Measurements from ENCODE around the gene ARRDC2.
A peak's percentile ranks its signal among the peaks of the same experiment; 100 is the strongest.
"Not testable (repeated sequence)": the region's sequence is repeated elsewhere in the genome, so short reads cannot be mapped to it uniquely, and the experiment has no call there.

The ARRDC2 gene

DNA sequence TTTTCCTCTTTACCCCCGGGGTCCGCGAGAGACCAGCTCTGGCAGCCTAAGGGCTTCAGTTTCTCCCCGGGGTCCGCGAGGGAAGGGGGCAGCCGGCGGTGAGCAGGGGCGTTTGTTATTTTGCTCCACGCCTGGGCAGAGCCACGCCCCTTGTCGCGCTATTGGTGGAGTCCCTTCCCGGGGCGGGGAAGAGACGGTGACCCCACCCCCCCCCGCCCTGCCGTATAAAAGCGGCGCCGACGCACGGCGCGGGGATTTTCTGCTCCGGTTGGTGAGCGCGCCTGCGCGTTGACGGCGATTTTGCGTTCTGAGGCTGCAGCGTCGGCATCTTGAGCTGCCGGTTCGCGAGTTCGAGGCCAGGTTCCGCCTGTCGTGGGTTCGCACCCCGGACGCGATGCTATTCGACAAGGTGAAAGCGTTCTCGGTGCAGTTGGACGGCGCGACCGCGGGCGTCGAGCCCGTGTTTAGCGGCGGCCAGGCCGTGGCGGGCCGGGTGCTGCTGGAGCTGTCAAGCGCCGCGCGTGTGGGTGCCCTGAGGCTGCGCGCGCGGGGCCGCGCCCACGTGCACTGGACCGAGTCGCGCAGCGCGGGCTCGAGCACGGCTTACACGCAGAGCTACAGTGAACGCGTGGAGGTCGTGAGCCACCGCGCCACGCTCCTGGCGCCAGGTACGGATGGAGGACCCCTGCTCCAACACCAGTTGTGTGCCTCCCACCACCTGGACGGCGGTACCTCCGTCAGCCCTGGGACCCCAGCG lies at the start of gene ARRDC2:
Gene ARRDC2, plus strand, starts transcription at position 254 of the 757 bp plus-strand sequence. Its CDS starts 141 bp downstream, at position 395.
- peak in 55 of 56 donors; percentile 60 to 96 (median 88) for DNase-seq

DNA sequence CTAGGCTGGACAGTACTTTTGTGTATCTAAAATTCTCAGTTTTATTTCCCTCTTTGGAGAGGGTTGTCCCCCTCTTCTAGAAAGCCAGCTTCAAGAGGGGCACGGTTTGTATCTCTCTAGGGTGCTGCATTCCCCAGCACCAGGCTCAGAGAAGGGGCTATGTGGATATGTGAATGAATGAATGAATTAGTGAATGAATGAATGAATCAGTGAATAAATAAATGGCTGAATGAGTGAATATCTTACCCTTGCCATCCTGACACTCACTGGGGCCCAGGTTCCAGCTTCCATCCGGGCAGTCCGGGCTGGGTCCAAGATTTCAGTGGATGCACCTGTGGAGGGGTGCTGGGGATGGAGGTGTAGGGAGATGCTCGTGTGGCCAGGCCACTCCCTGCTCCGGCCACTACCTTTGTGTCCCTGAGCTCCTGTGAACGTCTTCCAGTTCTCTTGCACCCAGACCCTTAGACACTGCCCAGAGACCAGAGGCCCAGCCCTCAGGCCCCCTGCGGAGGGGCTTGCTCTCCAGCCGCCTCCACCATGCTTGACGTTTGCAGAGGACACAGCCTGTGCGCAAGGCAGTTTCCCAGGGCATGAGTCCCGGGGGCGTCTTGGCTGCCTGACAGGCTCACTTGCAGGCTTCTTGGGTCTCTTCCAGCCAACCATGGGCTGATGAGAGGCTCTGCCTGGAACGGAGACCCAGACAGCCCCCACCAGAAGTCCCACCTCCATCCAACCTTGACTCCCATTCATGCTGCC lies 43.9 kb upstream of the ARRDC2 start:
- DNase-seq = no peak

DNA sequence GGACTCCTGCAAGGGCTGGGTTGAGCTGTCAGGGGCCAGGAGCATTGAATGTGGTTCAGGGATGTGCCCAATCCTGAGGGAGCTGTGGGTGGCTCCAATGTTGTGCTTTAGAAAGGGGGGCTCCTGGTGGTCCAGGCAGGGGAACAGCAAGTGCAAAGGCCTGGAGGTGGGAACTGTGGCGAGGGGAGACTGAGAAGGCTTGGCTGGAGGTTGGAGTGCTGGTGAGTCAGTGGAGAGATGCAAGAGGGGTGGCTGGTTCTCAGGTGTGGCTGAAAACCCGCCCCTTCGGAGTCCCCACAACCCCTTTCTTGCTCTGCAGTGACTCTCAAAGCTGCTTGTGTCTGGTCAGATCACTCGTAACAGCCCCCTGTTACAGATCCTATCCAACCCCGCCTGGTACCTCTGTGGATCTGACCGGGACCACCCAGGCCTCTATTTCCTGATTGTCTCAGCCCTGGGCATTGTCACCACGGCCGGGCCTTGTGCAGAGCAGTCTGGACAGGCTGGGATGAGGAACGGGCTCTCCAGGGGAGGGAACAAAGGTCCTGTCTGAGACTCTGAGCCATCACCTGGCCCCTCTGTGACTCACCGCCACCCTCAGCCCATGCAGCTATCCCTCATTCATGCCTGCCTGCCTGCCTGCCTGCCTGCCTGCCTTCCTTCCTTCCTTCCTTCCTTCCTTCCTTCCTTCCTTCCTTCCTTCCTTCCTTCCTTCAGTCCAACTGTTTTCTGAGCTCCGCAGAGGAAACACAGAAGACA lies 42.4 kb upstream of the ARRDC2 start:
- no peak for DNase-seq

DNA sequence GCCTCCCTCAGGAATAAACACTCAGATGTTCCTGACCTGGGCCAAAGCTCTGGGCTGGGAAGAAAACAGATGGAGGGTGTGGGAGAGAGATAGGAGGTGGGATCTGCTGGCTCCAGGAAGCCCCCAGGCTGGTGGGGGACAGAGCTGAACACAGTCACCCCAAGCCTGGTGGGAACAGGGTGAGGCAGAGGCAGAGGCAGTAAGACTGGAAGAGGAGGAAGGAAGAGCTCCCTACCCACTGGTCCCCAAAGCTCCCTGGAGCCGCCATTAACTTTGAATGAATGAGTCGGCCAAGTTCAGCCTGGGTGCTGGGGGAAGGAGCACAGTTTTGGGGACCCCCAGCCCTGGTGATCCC lies 41.9 kb upstream of the ARRDC2 start:
- no peak for DNase-seq

DNA sequence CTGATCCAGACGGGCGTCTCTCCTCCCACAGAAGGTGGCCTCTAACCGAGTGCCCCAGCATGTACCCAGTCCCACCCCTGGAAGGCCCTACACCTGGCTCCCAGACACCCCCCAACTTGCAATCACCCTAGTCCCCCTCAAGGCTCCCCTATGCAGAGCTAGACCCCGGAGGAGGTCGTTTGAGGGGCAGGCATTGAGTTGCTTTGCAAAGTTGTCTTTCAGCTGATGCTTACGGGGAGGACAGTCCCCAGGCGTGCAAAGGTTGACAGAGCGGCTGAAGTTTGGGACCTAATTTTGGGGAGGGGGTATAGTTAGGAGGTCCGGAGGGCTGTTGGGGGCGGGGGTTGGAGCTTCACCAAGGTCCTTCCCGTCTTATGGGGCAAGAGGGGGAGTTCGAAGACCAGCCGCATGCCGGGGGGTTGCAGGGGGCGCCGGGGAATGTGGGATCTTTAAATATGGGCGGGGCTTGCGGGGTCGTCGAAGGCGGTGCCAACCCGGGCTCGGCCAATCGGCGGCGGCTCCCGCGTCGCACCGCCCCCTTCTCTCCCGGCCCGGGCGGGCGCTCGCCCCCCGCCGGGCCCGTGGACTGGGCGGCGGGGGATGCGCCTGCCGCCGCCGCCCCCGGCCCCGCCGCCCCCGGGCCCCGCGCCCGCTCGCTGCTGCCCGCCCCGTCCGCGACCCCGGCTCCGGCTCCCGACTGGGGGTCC lies 41.3 kb upstream of the ARRDC2 start, which contains the start of gene KCNN1:
Gene KCNN1, plus strand, starts transcription at position 558 of the 707 bp plus-strand sequence. CDS start 6,782 bp downstream, outside the sequence.
- DNase-seq = peak in 16 of 56 donors; percentile 3 to 52 (median 20)

DNA sequence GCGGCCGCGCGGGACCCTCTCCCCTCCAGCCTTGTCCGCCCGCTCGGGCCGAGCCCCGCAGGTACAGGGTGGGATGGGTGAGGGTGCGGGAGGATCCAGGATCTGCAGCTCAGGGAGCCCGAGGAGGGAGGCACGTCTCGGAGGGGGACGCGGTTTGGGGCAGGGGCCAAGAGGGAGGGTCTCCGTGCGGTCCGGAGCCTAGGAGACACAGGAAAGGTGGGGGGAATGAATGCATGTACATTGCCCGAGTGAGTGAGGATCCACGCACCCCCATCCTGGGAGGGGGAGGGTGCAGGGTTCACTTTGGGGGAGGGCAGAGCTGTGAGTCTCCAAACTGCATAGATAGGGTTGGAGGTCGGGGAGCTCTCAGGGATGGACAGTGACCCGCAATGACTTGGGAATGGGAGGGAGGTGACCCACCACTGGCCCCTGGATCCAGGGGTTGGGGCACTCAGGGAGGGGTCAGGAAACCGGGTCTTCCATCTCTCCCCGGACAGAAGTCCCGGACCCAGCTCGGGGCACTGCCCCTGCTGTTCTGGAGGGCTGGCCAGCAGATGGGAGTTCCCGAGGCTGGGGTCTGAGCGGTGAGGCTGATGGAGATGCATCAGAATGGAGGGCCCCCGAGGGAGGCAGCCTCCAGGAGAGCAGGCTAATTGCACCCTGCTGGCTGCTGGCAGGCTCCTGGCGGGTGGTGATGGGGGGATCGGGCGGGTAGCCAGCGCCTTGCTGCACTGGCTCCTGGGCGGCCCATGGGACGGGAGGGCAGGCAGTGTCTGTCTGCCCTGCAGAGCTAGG lies 40.5 kb upstream of the ARRDC2 start:
- peak in 1 of 56 donors; percentile 29 for DNase-seq

DNA sequence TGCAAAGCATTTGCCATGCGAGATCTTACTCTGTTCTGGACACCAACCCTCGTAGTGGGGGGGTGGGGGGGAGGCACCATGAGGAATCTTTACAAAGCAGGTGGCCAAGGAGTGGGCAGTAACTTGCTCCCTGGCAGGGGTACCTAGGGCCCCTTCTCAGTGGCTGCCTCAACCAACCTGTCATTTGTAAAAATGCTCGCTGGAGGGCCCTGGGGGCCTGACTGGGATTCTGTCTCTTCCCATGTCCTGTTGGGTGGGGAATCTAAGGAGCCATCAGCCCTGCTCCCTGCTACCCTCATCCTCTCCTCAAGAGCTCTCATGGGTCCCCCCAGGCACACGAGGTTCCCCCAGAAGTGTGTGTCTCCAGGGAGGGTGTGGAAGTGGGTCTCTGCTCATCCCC lies 39.6 kb upstream of the ARRDC2 start:
- no peak for DNase-seq

DNA sequence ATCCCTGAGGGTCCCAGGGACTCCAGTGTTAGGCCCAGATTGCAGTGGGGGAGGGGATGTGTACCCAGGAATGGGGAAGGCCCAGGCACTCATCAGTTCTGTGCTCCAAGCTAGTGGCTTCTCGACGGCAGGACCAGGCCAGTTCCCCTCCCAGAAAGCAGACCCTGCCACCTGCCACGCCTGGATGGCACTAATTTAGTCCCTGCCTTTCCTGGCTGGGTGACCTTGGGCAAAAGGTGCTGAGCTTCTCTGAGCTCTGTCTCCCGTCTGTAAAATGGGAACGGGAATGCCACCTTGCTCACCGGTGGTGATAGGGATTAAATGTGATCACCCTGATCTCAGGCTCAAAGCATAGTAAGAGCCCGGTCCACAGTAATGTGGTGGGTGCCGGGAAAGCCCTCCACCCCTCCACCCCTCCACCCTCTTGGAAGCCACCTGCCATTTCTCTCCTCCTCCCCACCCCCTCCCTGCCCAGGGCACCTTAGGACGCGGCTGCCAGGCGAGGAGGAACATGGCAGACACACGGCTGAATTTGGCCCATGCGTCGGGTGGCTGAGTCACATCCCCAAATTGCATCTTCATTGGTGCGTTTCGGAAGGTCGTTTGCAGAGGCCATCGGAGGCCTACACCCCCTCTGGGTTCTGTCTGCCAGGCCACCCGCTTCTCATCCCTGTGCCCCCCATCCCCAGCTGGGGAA lies 38.7 kb upstream of the ARRDC2 start:
- DNase-seq = no peak

DNA sequence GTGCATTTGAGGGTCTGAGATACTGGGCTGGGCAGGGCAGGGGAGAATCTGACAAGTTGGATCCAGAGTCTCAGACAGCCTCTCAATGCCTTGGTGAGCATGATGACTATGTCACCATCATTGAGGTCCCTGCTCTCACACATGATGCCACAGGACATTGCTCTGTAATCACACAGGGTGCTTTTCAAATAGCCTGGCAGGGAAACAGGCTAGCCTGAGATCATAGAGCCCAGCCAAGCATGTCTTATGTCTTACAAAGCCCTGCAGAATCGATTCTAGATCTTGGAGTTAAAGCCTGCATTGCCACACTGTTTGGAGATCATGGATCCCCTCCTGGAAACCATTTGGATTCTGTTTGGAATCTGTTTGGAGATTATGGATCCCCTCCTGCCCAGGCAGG lies 35.7 kb upstream of the ARRDC2 start:
- no peak for DNase-seq

DNA sequence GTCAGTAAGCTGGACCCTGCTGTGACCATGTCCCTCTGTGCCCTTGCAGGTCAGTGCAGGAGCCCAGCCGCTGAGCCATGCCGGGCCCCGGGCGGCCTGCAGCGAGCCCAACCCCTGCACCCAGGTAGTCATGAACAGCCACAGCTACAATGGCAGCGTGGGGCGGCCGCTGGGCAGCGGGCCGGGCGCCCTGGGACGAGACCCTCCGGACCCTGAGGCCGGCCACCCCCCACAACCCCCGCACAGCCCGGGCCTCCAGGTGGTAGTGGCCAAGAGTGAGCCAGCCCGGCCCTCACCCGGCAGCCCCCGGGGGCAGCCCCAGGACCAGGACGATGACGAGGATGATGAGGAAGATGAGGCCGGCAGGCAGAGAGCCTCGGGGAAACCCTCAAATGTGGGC lies 34.2 kb upstream of the ARRDC2 start:
- DNase-seq = no peak

DNA sequence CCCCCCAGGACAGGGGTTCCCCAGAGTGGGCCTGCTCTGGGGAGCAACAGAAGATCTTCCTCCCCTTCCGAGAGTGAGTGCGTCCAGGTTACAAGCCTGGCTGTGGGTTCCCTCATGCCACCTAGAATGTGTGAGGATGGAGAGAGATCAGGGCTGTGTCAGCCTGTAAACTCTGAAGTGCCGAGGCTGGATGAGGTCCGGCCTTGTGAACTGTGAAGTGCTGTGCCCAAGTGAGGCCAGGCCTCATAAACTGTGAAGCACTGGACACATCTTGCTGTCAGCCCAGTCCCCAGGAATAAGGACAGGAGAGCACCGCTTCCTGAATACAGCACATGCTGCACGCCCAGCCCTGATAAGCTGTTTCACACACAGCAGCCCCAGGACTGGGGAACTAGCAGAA lies 33.4 kb upstream of the ARRDC2 start:
- no peak for DNase-seq

DNA sequence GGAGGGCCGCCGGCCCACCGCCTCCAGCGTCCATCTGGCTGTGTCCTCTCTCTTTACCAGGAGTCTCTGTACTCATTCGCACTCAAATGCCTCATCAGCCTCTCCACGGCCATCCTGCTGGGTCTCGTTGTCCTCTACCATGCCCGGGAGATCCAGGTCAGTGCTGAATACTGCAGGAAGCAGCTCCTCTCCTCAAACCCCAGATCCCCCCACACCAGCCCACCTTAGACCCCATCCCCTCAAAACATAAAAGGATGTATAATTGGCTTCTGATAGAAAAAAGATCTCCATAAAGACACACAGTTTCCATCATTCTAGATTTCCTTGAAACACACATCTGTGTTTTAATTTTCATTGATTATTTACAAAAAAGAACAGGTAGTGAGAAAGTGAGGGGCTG lies 32.9 kb upstream of the ARRDC2 start:
- DNase-seq = no peak

DNA sequence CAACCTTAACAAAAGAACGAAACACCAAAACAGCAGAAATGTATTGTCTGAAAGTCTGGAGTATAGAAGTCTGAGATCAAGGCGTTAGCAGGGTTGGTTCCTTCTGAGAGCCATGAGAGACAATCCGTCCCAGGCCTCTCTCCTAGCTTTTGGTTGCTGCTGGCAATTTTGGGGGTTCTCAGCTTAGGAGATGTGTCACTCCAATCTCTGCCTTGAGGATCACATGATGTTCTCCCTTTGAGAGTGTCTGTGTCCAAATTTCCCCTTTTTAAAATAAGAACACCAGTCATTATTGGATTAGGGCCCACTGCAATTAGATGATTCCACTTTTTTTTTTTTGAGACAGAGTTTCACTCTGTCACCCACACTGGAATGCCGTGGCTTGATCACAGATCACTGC lies 30.9 kb upstream of the ARRDC2 start:
- no peak for DNase-seq

DNA sequence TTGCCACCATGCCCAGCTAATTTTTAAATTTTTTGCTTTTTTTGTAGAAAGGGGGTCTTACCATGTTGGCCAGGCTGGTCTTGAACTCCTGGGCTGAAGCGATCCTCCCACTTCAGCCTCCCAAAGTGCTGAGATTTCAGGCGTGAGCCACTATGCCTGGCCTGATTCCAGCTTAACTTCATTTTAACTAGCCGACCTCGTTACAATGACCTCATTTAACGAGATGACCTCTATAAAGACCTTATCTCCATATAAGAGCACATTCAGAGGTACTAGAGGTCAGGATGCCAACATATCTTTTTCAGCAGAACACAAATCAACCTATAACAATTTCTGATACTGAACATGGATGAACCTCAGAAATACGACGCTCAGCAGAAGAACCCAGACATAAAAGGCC lies 30.5 kb upstream of the ARRDC2 start:
- no peak for DNase-seq

DNA sequence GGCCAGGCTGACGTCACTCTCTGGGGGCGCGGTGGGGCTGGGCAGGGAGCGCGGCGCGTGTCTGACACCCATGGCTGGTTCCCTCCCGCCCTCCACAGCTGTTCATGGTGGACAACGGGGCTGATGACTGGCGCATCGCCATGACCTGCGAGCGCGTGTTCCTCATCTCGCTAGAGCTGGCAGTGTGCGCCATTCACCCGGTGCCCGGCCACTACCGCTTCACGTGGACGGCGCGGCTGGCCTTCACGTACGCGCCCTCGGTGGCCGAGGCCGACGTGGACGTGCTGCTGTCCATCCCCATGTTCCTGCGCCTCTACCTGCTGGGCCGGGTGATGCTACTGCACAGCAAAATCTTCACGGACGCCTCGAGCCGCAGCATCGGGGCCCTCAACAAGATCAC lies 26.4 kb upstream of the ARRDC2 start:
- no peak for DNase-seq

DNA sequence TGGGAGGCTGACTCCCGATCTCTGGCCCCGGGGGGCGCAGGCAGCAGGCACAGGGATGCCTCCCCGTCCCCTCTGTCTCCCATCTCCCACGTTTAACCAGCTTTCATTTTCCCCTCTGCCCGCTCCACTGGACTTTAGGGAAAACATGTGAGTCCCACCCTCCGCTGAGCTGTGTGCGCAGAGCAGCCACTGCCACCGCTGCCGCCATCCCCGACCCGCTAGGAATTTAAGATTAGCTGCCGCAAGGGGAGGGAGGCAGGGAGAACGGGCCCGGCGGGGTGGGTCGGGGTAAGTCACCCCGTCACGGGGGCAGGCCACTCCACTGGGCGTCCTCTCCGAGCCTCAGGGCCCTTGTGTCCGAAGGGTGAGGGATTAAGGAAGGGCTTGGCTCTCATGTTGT lies 25.5 kb upstream of the ARRDC2 start:
- no peak for DNase-seq

DNA sequence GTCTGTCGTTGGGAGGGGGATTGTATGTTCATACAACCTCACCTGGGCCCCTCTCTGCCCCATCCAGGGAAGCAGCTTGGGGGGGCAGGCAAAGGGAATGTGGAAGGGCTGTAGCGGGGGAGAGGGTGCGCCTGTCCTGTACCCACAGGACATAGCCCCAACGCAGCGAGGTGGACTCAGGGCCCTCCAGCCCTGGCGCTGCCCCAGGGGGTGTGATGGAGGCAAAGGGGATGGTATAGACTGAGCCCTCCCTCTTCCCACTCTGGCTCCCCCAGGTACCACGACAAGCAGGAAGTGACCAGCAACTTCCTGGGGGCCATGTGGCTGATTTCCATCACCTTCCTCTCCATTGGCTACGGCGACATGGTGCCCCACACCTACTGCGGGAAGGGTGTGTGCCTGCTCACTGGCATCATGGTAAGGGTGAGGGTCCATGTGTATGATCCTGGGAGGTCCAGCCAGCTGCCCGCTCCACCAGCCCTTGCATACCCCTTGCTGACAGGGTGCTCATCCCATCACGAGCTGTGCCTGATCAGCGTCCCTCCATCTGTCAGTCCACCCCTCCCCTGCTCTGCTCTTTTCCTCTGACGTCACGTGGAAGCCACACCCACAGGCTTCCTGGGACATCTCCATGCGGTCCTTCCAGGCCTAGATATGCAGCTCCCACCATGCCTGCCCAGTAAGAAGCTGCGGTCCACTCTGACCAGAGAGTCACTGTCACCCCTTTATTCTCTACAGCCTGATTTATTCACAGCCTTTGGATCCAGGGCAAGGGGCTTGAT lies 22.7 kb upstream of the ARRDC2 start:
- DNase-seq = no peak

DNA sequence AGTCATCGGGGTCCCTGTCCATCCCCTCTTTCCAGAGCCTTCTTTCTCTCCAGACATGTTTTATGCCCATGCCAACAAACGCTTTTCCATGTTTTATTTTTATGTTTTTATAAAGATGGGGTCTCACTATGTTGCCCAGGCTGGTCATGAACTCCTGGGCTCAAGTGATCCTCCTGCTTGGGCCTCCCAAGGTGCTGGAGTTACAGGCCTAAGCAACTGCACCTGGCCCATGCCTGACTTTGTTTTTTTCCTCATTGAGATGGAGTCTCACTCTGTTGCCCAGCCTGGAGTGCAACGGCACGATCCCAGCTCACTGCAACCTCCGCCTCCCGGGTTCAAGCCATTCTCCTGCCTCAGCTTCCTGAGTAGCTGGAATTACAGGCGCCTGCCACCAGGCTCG lies 21.4 kb upstream of the ARRDC2 start:
- DNase-seq = not testable (repeated sequence)

DNA sequence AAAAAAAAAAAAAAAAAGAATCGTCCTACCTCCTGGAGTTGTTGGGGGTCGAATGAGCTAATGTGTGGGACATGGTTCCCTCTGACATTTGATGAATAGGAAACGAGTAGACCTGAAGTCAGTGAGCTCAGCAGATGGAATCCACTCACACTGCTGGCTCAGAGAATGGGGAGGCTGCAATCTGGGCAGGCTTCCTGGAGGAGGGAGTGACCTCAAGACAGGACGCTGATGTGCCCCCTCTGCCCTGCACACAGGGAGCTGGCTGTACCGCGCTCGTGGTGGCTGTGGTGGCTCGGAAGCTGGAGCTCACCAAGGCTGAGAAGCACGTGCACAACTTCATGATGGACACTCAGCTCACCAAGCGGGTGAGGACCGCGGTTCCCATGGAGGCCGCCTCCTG lies 19.8 kb upstream of the ARRDC2 start:
- DNase-seq = no peak

Data from amygdala (tissue), 56 donors.